PFSK-1 (cell line): Measurements from ENCODE around the gene BCL2.

ENCODE experiments used
- FOXP2 ChIP-seq: optimal IDR thresholded peaks from 2 replicates; pipeline ENCODE3; 2011; ENCODE audit warnings: borderline replicate concordance, control low read depth, inconsistent platforms; ENCODE audit not compliant: insufficient read depth; ENCODE audit errors: extremely low read length, extremely low read depth
- POLR2AphosphoS5 ChIP-seq: IDR thresholded peaks from 2 replicates; pipeline ENCODE4 v1.6.1; 2012; ENCODE audit warnings: low read depth, mild to moderate bottlenecking, control low read depth, low read length, moderate library complexity
- REST ChIP-seq, 2 experiments: IDR thresholded peaks; 2 replicates each; pipeline versions ENCODE4 v1.6.1 to v1.8.0; 2011 to 2012; ENCODE audit warnings: low read depth in 2 of 2, low read length in 2 of 2, control low read depth in 1 of 2, inconsistent platforms in 1 of 2, mild to moderate bottlenecking in 1 of 2, moderate library complexity in 1 of 2; ENCODE audit not compliant: insufficient read depth in 1 of 2
- SIN3A ChIP-seq: IDR thresholded peaks from 2 replicates; pipeline ENCODE4 v1.6.1; 2012; ENCODE audit warnings: mild to moderate bottlenecking, low read length, moderate library complexity, borderline replicate concordance; ENCODE audit not compliant: insufficient read depth
- TAF1 ChIP-seq: IDR thresholded peaks from 2 replicates; pipeline ENCODE4 v1.6.1; 2012; ENCODE audit warnings: low read length, control low read depth, borderline replicate concordance; ENCODE audit not compliant: insufficient read depth

Gene BCL2

GRCh38 chr18:63273222-63273927 is 46.2 kb downstream of the BCL2 start:
- TF ChIP-seq TAF1, result no peak
- no peak for TF ChIP-seq REST (IDR thresholded peaks at IDR 0.05; ENCODE audit: insufficient read depth in 1 of 2, low read depth in 2 of 2, low read length in 2 of 2)
- no peak for TF ChIP-seq POLR2AphosphoS5

- no peak for TF ChIP-seq REST (IDR thresholded peaks at IDR 0.05; ENCODE audit: insufficient read depth in 1 of 2, low read depth in 2 of 2, low read length in 2 of 2)
- no peak for TF ChIP-seq TAF1
- TF ChIP-seq POLR2AphosphoS5, result no peak
- TF ChIP-seq FOXP2, result no peak
- no peak for TF ChIP-seq SIN3A
Measured at GRCh38 chr18:63272638-63273037, 46.9 kb downstream of the BCL2 start.

GRCh38 chr18:63271881-63272299 is 47.7 kb downstream of the BCL2 start:
- no peak for TF ChIP-seq TAF1
- no peak for TF ChIP-seq POLR2AphosphoS5

GRCh38 chr18:63271148-63271547 is 48.4 kb downstream of the BCL2 start:
- TF ChIP-seq REST (IDR thresholded peaks at IDR 0.05; ENCODE audit: insufficient read depth in 1 of 2, low read depth in 2 of 2, low read length in 2 of 2) (no peak), TAF1 (no peak), FOXP2 (no peak), POLR2AphosphoS5 (no peak), SIN3A (no peak)

GRCh38 chr18:63267975-63268721 is 51.4 kb downstream of the BCL2 start:
- TF ChIP-seq TAF1, result no peak
- TF ChIP-seq FOXP2, result no peak
- TF ChIP-seq REST (IDR thresholded peaks at IDR 0.05; ENCODE audit: insufficient read depth in 1 of 2, low read depth in 2 of 2, low read length in 2 of 2), result no peak
- no peak for TF ChIP-seq SIN3A
- no peak for TF ChIP-seq POLR2AphosphoS5
